HG02763 (cell line): ENCODE results near the gene MBD3L3.
"Not testable (repeated sequence)": the region's sequence is repeated elsewhere in the genome, so short reads cannot be mapped to it uniquely, and the experiment has no call there.

ENCODE experiments used
- ATAC-seq: cut with Tn5 transposase; IDR thresholded peaks from one replicate; pipeline ENCODE4 v1.9.1; 2021; ENCODE audit warnings: mild to moderate bottlenecking, moderate library complexity; ENCODE audit not compliant: unreplicated experiment

Gene MBD3L3

DNA sequence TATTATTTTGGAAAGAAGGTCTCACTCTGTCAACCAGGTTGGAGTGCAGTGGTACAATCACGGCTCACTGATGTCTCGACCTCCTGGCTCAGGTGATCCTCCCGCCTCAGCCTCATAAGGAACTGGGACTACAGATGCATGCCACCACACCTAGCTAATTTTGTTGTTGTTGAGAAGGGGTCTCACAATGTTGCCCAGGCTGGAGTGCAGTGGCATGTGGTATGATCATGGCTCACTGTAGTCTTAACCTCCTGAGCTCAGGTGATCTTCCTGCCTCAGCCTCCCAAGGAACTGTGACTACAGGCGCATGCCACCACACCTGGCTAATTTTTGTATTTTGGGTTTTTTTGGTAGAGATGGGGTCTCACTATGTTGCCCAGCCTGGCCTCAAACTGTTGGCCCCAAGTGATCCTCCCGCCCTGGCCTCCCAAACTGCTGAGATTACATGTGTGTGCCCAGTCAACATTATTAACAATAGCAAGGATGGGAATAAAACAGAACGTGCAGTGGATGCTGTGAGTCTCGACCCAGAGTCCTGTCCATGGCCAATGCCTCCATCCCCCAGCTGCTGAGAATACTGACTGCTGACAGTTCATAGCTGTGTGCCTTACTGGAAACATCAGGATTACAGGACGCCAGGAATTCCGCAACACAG lies 5.4 kb upstream of the MBD3L3 start:
- no peak for ATAC-seq

- ATAC-seq: no peak
Measured at GRCh38 chr19:7063339-7063738, 4.9 kb upstream of the MBD3L3 start.

DNA sequence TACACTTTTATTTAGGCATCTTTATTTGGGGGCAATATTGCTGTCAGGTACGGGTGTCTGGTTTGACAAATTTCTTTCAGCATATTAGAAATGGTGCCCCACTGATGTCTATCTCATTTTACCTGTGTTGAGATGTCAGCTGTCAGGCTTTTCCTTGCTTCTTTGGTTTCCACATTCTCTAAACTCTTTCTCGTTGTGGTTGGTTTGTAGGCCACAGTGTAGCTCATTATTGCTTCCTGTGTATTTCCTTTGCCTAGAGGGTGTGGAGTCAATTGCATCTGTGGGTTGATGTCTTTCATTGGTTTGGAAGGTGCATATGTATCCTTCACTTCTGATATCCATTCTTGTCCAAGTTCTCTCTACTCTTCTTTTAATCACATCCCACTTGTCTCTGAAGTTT lies 1.5 kb upstream of the MBD3L3 start:
- not testable (repeated sequence) for ATAC-seq

- not testable (repeated sequence) for ATAC-seq
Measured at GRCh38 chr19:7056371-7056770, 2.1 kb downstream of the MBD3L3 start.

GRCh38 chr19:7055679-7056078 lies 2.8 kb downstream of the MBD3L3 start:
- not testable (repeated sequence) for ATAC-seq

GRCh38 chr19:7054635-7055368 lies 3.7 kb downstream of the MBD3L3 start:
- not testable (repeated sequence) for ATAC-seq

DNA sequence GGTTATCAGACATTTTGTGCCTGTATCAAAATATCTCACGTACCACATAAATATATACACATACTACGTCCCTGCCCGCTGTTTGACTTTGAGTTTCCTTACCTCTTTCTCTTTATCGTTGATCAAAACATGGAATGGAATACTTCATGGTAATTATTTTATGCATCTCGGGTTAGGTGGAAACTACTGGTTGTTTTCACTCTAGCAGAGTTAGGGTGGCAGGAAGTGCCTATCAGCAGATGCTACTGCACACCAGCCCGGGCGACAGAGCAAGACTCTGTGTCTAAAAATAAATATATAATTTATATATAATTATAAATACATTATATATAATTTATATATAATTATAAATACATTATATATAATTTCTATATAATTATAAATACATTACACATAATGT lies 5.6 kb downstream of the MBD3L3 start:
- not testable (repeated sequence) for ATAC-seq

GRCh38 chr19:7051421-7051820 lies 7.1 kb downstream of the MBD3L3 start:
- not testable (repeated sequence) for ATAC-seq

DNA sequence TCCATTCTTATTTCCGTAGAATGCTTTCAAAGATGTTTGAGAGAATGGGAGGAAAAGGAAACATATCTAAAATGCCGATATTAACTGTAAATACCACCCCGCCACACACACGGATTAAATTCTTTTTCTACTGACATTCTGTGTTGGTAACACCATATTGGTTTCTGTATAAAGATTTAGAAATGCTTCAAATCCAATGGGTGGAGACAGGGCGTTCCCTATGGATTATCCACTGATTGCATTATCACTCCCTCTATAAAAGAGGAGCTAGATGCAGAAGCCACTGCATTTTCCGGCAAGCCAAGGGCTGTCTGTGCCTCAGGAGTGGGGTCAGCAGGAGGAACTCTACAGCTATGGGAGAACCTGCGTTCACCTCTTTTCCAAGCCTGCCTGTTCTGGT lies 9.5 kb downstream of the MBD3L3 start, which contains the start of gene MBD3L2:
MBD3L2 (plus strand) TSS at position 301 of the 400 bp plus-strand sequence; CDS start at position 354, 53 bp downstream.
- not testable (repeated sequence) for ATAC-seq

- ATAC-seq: not testable (repeated sequence)
Measured at GRCh38 chr19:7041563-7041962, 16.9 kb downstream of the MBD3L3 start.

DNA sequence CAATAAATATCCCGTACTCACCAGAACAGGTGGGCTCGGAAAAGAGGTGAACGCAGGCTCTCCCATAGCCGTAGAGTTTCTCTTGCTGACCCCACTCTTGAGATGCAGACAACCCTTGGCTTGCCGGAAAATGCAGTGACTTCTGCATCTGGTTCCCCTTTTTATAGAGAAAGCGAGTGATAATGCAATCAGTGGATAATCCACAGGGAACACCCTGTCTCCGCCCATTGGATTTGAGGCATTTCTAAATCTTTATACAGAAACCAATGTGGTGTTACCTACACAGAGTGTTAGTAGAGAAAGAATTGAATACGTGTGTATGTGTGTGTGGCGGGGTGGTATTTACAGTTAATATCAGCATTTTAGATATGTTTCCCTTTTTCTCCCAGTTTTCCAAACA lies 18.4 kb downstream of the MBD3L3 start, which contains the start of gene MBD3L4:
MBD3L4 (minus strand) TSS at position 101 of the 400 bp plus-strand sequence; CDS start at position 66, 35 bp downstream.
- not testable (repeated sequence) for ATAC-seq

GRCh38 chr19:7030278-7030677 lies 28.2 kb downstream of the MBD3L3 start, which contains the start of gene MBD3L5:
MBD3L5 (plus strand) TSS chr19:7030578; CDS start chr19:7030612, 34 bp downstream.
- ATAC-seq: not testable (repeated sequence)

GRCh38 chr19:7028790-7029189 lies 29.7 kb downstream of the MBD3L3 start:
- not testable (repeated sequence) for ATAC-seq

- ATAC-seq: not testable (repeated sequence)
Measured at GRCh38 chr19:7021331-7021730, 37.1 kb downstream of the MBD3L3 start, which contains the start of gene MBD3L2B. MBD3L2B (minus strand) TSS chr19:7021431; CDS start chr19:7021397, 34 bp downstream.

DNA sequence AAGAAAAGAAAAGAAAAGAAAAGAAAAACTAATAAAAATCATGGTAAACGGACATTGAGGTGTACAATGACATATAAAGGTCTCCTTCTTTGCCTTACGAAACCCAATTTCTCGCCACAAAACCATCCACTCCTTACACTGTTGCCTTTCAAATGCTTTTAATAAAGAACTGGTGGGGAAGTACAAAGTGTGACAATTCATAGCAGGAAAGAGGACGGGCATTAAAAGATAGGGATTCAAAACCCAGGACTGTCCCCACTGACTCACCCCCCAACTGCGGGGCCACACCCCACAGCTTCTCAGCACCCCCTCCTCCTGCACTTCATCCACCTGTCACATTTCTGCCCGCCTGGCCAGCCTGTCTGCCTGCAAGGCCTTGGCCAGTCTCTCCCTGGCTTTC lies 39.6 kb downstream of the MBD3L3 start:
- no peak for ATAC-seq

DNA sequence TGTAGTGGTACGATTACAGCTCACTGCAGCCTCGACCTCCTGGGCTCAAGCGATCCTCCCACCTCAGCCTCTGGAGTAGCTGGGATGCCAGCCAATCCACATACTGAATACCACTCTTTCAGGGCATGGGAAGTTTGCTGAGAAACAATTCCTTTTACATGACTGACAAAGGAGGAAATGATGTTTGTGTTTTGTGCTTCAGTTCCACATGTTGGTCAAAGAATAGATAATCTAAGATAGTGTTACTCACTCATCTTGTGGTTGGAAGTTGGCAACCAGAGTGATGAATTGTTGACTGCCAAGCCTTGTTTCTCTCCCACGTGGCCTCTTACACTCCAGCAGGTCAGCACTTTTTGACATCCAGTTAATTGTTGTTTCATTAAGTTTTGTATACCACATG lies 44.8 kb downstream of the MBD3L3 start:
- no peak for ATAC-seq

GRCh38 chr19:7010722-7011593 lies 47.5 kb downstream of the MBD3L3 start:
- no peak for ATAC-seq

DNA sequence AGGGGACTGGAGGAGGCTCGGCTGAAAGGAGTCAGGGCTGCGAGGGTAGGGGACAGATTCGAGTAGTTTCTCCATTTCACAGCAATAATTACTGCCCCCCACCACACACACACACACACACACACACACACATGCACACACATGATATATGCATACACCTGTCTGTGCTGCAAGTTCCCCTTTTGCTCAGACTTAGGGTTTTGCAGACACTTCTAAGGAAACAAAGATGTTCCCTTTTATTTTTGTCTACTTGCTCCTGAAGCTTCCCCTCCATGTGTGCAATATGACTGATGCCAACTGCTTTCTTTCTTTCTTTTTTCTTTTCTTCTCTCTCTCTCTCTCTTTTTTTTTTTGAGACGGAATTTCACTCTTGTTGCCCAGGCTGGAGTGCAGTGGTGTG lies 50.6 kb downstream of the MBD3L3 start:
- ATAC-seq: no peak
